Measurements from ENCODE around the gene SLC6A6. TPM values are rescaled to one million over a fixed set of nuclear protein-coding genes. Genes with fewer than 3 reads are reported as not detected.

Gene SLC6A6
- total RNA-seq, 4 donors from 2014 or later: 34.4 to 166 (median 55.2) TPM

- no peak for TF ChIP-seq CTCF (IDR thresholded peaks at IDR 0.05)
- TF ChIP-seq POLR2A (IDR thresholded peaks at IDR 0.05): no peak
- intact Hi-C loops (cut with DNase I; ENCODE audit: low total_unique reads): no loop called here
- H3K4me3 ChIP-seq (ENCODE audit: low read depth, poor library complexity, severe bottlenecking): no peak overlapping the region
- DNase-seq (ENCODE audit: low spot score in 2 of 2): no peak
- 77% methylated on average over 14 of the region's 14 CpGs for WGBS, 2 donors
These were observed 42.1 kb upstream of the SLC6A6 start for GRCh38 chr3:14360123-14360881.

- H3K4me3 ChIP-seq (ENCODE audit: low read depth, poor library complexity, severe bottlenecking): no peak overlapping the region
- WGBS, 2 donors: 92% methylated on average over 8 of the region's 8 CpGs
These were observed 41.2 kb upstream of the SLC6A6 start for GRCh38 chr3:14361068-14361677.

GRCh38 chr3:14362890-14363289 lies 39.5 kb upstream of the SLC6A6 start:
- no peak for DNase-seq (ENCODE audit: low spot score in 2 of 2)
- WGBS, 2 donors: 92 to 93% methylated on average over 3 of the region's 3 CpGs
- H3K4me3 ChIP-seq (ENCODE audit: low read depth, poor library complexity, severe bottlenecking): no peak overlapping the region
- intact Hi-C loops (cut with DNase I; ENCODE audit: low total_unique reads): no loop called here
- TF ChIP-seq CTCF (IDR thresholded peaks at IDR 0.05): no peak
- TF ChIP-seq POLR2A (IDR thresholded peaks at IDR 0.05): no peak

More at GRCh38 chr3:14361068-14361677, 41.2 kb upstream of the SLC6A6 start:
- no peak for DNase-seq (ENCODE audit: low spot score in 2 of 2)
- intact Hi-C loops (cut with DNase I; ENCODE audit: low total_unique reads): no loop called here
- TF ChIP-seq CTCF (IDR thresholded peaks at IDR 0.05) (no peak), POLR2A (IDR thresholded peaks at IDR 0.05) (no peak)

- TF ChIP-seq POLR2A (IDR thresholded peaks at IDR 0.05): no peak
- TF ChIP-seq CTCF (IDR thresholded peaks at IDR 0.05): no peak
These were observed 39.0 kb upstream of the SLC6A6 start for GRCh38 chr3:14363379-14363778.

GRCh38 chr3:14363991-14364390 lies 38.4 kb upstream of the SLC6A6 start:
- intact Hi-C loops (cut with DNase I; ENCODE audit: low total_unique reads): no loop called here
- TF ChIP-seq POLR2A (IDR thresholded peaks at IDR 0.05): no peak
- no peak for TF ChIP-seq CTCF (IDR thresholded peaks at IDR 0.05)
- no peak for DNase-seq (ENCODE audit: low spot score in 2 of 2)
- H3K4me3 ChIP-seq (ENCODE audit: low read depth, poor library complexity, severe bottlenecking): no peak overlapping the region
- WGBS, 2 donors: 48 to 63% methylated on average over 5 of the region's 5 CpGs

More at GRCh38 chr3:14363379-14363778, 39.0 kb upstream of the SLC6A6 start:
- H3K4me3 ChIP-seq (ENCODE audit: low read depth, poor library complexity, severe bottlenecking): no peak overlapping the region
- intact Hi-C loops (cut with DNase I; ENCODE audit: low total_unique reads): no loop called here
- no peak for DNase-seq (ENCODE audit: low spot score in 2 of 2)
- WGBS, 2 donors: 91 to 97% methylated on average over 3 of the region's 3 CpGs

All from lower leg skin (tissue), 4 donors.